ENCODE data around the gene ELAVL3.
"Not testable (repeated sequence)": the region's sequence is repeated elsewhere in the genome, so short reads cannot be mapped to it uniquely, and the experiment has no call there.

ELAVL3 gene

GRCh38 chr19:11420429-11421370 is 60.1 kb downstream of the ELAVL3 start:
- H3K9ac ChIP-seq (ENCODE audit: low read length) = no peak overlapping the region
- H3K4me1 ChIP-seq (ENCODE audit: control insufficient read depth, insufficient read depth, low read length) = no peaks in the 10 kb centered on the region
- H3K27ac ChIP-seq (ENCODE audit: low read depth, low read length) = no peak overlapping the region
- H3K4me3 ChIP-seq (ENCODE audit: low read length) = peak overlapping the region; percentile 22
- peaks cover 43% of the 10 kb centered on the region for H3K27me3 ChIP-seq (ENCODE audit: control insufficient read depth, insufficient read depth, low read length)
- H3K36me3 ChIP-seq (ENCODE audit: control insufficient read depth, insufficient read depth, low read length) = no peaks in the 10 kb centered on the region

DNA sequence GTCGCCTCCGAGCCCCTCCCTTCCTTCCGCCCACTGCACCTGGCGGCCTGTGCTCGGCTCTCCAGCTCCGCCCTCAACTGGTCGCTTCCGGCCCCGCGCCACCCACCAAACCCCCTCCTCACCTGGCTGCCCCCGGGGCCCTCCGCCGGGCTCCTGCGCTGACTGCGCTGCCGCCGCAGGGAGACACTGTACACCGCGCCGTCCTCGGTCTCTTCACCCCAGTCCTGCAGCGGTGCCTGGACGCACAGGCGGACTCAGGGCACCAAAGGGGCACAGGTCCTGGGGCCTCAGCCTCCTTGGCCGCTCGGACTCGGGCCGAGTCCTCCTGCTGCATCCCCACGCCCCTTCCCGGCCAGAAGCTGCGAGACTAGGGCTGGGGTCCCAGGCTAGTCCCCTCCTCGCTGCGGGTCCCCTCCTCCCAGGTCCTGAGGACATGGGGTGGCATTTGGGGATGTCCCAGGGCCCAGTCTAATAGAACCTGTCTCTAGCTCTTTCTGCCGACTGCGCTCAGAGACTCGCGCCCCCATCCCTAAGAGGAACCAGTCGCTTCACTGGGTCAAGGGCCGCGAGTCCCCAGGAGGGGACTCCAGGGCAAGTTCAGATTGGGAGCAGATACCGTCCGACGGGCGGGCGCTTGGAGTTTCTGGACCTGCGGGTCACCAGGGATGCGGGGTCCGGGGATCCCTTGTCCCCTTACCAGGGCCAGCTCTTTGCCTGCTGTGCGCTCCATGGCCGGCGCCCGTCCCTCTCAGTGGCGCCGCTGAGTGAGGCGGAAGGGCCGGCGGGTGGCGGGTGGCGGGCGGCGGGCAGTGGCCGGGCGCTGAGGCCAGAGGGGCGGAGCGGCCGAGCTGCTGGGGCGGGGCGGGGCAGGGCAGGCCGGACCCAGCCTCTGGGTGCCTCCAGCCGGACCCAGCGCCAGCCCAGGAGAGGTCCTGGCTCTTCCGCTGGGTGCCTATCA is 62.0 kb downstream of the ELAVL3 start, which contains the start of gene RGL3:
Gene RGL3 (minus strand): TSS at position 766 of the 958 bp plus-strand sequence. CDS start 36 bp downstream, at position 730.
- no peak within 1 kb of the TSS for H3K9ac ChIP-seq (ENCODE audit: low read length)
- peak within 1 kb of the TSS; percentile 58 for H3K4me3 ChIP-seq (ENCODE audit: low read length)
- peaks cover 40% of the 10 kb centered on the region for H3K27me3 ChIP-seq (ENCODE audit: control insufficient read depth, insufficient read depth, low read length)
- no peak within 1 kb of the TSS for H3K27ac ChIP-seq (ENCODE audit: low read depth, low read length)
- H3K36me3 ChIP-seq (ENCODE audit: control insufficient read depth, insufficient read depth, low read length) = no peaks in the 10 kb centered on the region
- H3K4me1 ChIP-seq (ENCODE audit: control insufficient read depth, insufficient read depth, low read length) = no peaks in the 10 kb centered on the region

DNA sequence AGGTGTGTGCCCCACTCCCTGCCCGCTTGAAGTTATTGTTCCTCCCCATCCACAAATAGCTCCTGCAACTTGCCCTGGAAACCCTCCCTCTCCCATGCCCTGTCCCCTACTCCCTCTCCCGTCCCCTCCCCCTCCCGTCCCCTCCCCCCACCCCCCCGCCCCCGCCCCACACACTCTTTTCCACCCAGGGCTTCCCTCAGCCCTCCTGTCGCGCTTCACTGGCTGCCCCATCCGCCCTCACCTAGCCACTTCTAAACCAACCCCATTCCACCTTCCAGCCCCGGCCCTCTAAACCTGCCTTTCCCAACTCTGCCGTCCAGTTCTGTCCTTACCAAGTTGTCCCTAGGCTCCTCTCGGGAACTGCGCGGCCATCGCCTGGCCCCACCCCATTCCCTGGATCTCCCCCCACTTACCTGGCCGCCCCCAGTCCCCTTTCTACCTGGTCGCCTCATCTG is 62.7 kb downstream of the ELAVL3 start:
- Histone ChIP-seq H3K36me3 (ENCODE audit: control insufficient read depth, insufficient read depth, low read length) (no peaks in the 10 kb centered on the region), H3K4me3 (ENCODE audit: low read length) (peak overlapping the region; percentile 58), H3K27ac (ENCODE audit: low read depth, low read length) (no peak overlapping the region), H3K9ac (ENCODE audit: low read length) (no peak overlapping the region), H3K27me3 (ENCODE audit: control insufficient read depth, insufficient read depth, low read length) (peaks cover 35% of the 10 kb centered on the region), H3K4me1 (ENCODE audit: control insufficient read depth, insufficient read depth, low read length) (no peaks in the 10 kb centered on the region)

DNA sequence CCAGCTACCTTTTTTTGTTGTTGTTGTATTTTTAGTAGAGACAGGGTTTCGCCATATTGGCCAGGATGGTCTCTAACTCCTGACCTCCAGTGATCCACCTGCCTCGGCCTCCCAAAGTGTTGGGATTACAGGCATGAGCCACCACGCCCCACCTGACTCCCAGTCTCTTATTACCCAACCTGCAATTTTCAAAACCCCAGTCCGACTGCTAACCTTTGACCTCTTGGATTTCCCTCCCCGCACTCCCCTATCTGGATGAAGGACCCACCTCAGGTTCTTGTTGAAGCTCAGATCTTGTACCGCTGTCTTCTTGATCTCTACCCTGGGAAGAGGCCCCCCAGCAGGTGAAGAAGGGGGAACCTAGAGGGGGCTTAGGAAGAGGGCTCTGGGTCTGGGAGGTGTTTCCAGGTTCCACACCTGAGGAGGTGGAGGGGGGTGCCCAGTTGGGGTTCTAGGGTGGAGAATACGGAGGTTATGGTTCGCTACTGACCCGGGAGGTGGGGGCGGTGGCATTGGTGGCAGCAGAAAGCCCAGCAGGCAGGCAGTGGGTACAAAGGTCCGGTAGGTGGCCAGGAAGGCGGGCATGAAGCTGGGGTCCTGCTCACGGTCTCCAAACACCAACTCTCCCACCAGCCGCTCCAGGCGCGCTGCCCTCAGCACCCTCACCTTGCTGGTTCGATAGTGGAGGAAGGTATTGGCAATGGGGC is 64.3 kb downstream of the ELAVL3 start:
- Histone ChIP-seq H3K36me3 (ENCODE audit: control insufficient read depth, insufficient read depth, low read length) (no peaks in the 10 kb centered on the region), H3K27me3 (ENCODE audit: control insufficient read depth, insufficient read depth, low read length) (peaks cover 25% of the 10 kb centered on the region), H3K4me1 (ENCODE audit: control insufficient read depth, insufficient read depth, low read length) (no peaks in the 10 kb centered on the region), H3K9ac (ENCODE audit: low read length) (no peak overlapping the region), H3K27ac (ENCODE audit: low read depth, low read length) (no peak overlapping the region), H3K4me3 (ENCODE audit: low read length) (no peak overlapping the region)

DNA sequence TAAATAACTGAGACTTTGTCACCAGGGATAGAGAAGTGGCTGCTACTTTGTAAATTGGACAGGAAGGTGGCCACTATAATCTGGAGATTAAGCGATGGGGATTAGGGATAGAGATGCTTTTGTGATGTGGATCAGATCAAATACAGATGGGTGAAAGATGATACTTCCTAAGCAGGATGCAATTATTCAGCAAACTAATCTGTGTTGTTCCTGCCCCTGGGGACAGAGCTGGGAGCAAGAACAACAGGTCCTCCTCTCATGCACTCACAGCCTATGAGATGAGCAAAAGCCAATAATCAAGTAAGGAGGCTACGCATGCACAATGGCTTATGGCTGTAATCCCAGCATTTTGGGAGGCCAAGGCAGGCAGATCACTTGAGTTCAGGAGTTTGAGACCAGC is 66.3 kb downstream of the ELAVL3 start:
- Histone ChIP-seq H3K9ac (ENCODE audit: low read length) (no peak overlapping the region), H3K4me3 (ENCODE audit: low read length) (no peak overlapping the region), H3K4me1 (ENCODE audit: control insufficient read depth, insufficient read depth, low read length) (no peaks in the 10 kb centered on the region), H3K27me3 (ENCODE audit: control insufficient read depth, insufficient read depth, low read length) (peaks cover 11% of the 10 kb centered on the region), H3K36me3 (ENCODE audit: control insufficient read depth, insufficient read depth, low read length) (no peaks in the 10 kb centered on the region), H3K27ac (ENCODE audit: low read depth, low read length) (no peak overlapping the region)

- H3K9ac ChIP-seq (ENCODE audit: low read length) = no peak overlapping the region
- no peak overlapping the region for H3K27ac ChIP-seq (ENCODE audit: low read depth, low read length)
- H3K27me3 ChIP-seq (ENCODE audit: control insufficient read depth, insufficient read depth, low read length) = no peaks in the 10 kb centered on the region
- H3K36me3 ChIP-seq (ENCODE audit: control insufficient read depth, insufficient read depth, low read length) = no peaks in the 10 kb centered on the region
- H3K4me3 ChIP-seq (ENCODE audit: low read length) = no peak overlapping the region
- H3K4me1 ChIP-seq (ENCODE audit: control insufficient read depth, insufficient read depth, low read length) = no peaks in the 10 kb centered on the region
Observed at GRCh38 chr19:11410682-11411081, 70.2 kb downstream of the ELAVL3 start.

DNA sequence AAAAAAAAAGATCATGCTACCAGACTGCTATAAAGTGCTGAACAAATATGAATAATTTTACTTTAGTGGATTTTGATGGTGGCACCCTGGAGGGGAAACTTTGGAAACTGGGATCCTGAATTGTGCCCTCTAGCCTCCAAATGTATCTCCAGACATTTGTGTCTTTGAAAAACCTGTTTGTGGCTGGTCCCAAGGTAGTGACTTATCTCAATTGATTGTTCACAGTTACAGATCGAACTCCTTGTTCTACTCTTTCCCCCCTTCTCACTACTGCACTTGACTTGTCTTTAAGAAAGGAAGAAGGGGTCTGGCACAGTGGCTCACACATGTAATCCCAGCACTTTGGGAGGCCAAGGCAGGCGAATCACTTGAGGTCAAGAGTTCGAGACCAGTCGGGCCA is 72.3 kb downstream of the ELAVL3 start:
- no peaks in the 10 kb centered on the region for H3K4me1 ChIP-seq (ENCODE audit: control insufficient read depth, insufficient read depth, low read length)
- H3K4me3 ChIP-seq (ENCODE audit: low read length) = no peak overlapping the region
- no peak overlapping the region for H3K9ac ChIP-seq (ENCODE audit: low read length)
- no peak overlapping the region for H3K27ac ChIP-seq (ENCODE audit: low read depth, low read length)
- no peaks in the 10 kb centered on the region for H3K36me3 ChIP-seq (ENCODE audit: control insufficient read depth, insufficient read depth, low read length)
- H3K27me3 ChIP-seq (ENCODE audit: control insufficient read depth, insufficient read depth, low read length) = no peaks in the 10 kb centered on the region

- H3K4me3 ChIP-seq (ENCODE audit: low read length); H3K4me1 ChIP-seq (ENCODE audit: control insufficient read depth, insufficient read depth, low read length); H3K9ac ChIP-seq (ENCODE audit: low read length); H3K27me3 ChIP-seq (ENCODE audit: control insufficient read depth, insufficient read depth, low read length); H3K36me3 ChIP-seq (ENCODE audit: control insufficient read depth, insufficient read depth, low read length); H3K27ac ChIP-seq (ENCODE audit: low read depth, low read length): not testable (repeated sequence)
Observed at GRCh38 chr19:11406703-11407236, 74.1 kb downstream of the ELAVL3 start.

GRCh38 chr19:11405846-11406643 is 74.8 kb downstream of the ELAVL3 start:
- Histone ChIP-seq H3K4me1 (ENCODE audit: control insufficient read depth, insufficient read depth, low read length) (no peaks in the 10 kb centered on the region), H3K9ac (ENCODE audit: low read length) (no peak overlapping the region), H3K27ac (ENCODE audit: low read depth, low read length) (no peak overlapping the region), H3K36me3 (ENCODE audit: control insufficient read depth, insufficient read depth, low read length) (no peaks in the 10 kb centered on the region), H3K27me3 (ENCODE audit: control insufficient read depth, insufficient read depth, low read length) (no peaks in the 10 kb centered on the region), H3K4me3 (ENCODE audit: low read length) (no peak overlapping the region)

GRCh38 chr19:11404588-11405222 is 76.1 kb downstream of the ELAVL3 start:
- no peak overlapping the region for H3K27ac ChIP-seq (ENCODE audit: low read depth, low read length)
- H3K4me3 ChIP-seq (ENCODE audit: low read length) = no peak overlapping the region
- H3K36me3 ChIP-seq (ENCODE audit: control insufficient read depth, insufficient read depth, low read length) = no peaks in the 10 kb centered on the region
- H3K4me1 ChIP-seq (ENCODE audit: control insufficient read depth, insufficient read depth, low read length) = no peaks in the 10 kb centered on the region
- no peaks in the 10 kb centered on the region for H3K27me3 ChIP-seq (ENCODE audit: control insufficient read depth, insufficient read depth, low read length)
- no peak overlapping the region for H3K9ac ChIP-seq (ENCODE audit: low read length)
